H1 (cell line): ENCODE results near the gene PLCB3. TPM values are rescaled to one million over a fixed set of nuclear protein-coding genes. Genes with fewer than 3 reads are reported as not detected.

Experiments used
- CTCF ChIA-PET: fragments of 300-600 bp; sonication (Branson Sonifier 250); formaldehyde crosslinking; loops from one replicate; lab custom pipeline; 2021; ENCODE audit not compliant: partially characterized antibody; lab: Charles Lee
- POLR2A ChIA-PET: fragments of 300-600 bp; sonication (Branson Sonifier 250); formaldehyde crosslinking; loops from one replicate; lab custom pipeline; 2021; ENCODE audit warnings: inconsistent platforms; ENCODE audit not compliant: partially characterized antibody; lab: Charles Lee
- DNase-seq, 2 experiments: peaks; one replicate each; pipeline versions ENCODE4 v3.0.0 to v3.0.0-alpha.2; 2010 to 2022; ENCODE audit warnings: low spot score in 2 of 2, low read depth in 1 of 2, mixed read lengths in 1 of 2
- FAIRE-seq: peaks from 2 replicates; lab custom pipeline; 2011; peaks lifted over from hg19 to GRCh38; lab: Jason Lieb, UNC
- H2AFZ ChIP-seq: 2 replicates; pipeline ENCODE4 v1.8.1; 2012; ENCODE audit warnings: low read length, inconsistent platforms
- H2AK5ac ChIP-seq: 2 replicates; pipeline ENCODE4 v1.6.1; 2013; ENCODE audit warnings: low read depth, low read length
- H2BK120ac ChIP-seq: replicated peaks from 2 replicates; pipeline ENCODE3; 2013; ENCODE audit warnings: low read depth, low read length, inconsistent platforms
- H2BK12ac ChIP-seq: 2 replicates; pipeline ENCODE4 v1.6.1; 2013; ENCODE audit warnings: low read depth, low read length
- H2BK15ac ChIP-seq: 2 replicates; pipeline ENCODE4 v1.6.1; 2013; ENCODE audit warnings: low read length
- H2BK20ac ChIP-seq: 2 replicates; pipeline ENCODE4 v1.6.1; 2013; ENCODE audit warnings: low read length
- H2BK5ac ChIP-seq: 2 replicates; pipeline ENCODE4 v1.6.1; 2013; ENCODE audit warnings: low read depth, low read length
- H3K14ac ChIP-seq: 2 replicates; pipeline ENCODE4 v1.6.1; 2013; ENCODE audit warnings: inconsistent platforms; ENCODE audit not compliant: insufficient read length
- H3K18ac ChIP-seq: 2 replicates; pipeline ENCODE4 v1.6.1; 2013; ENCODE audit warnings: low read length; ENCODE audit errors: extremely low read depth
- H3K23ac ChIP-seq: 2 replicates; pipeline ENCODE4 v1.6.1; 2013; ENCODE audit warnings: inconsistent platforms; ENCODE audit not compliant: insufficient read length
- H3K23me2 ChIP-seq: 2 replicates; pipeline ENCODE4 v1.6.1; 2013; ENCODE audit warnings: low read depth, low read length
- H3K27ac ChIP-seq: 2 replicates; pipeline ENCODE4 v1.6.1; 2011; ENCODE audit warnings: low read depth, low read length, inconsistent platforms
- H3K27me3 ChIP-seq, 4 experiments: replicated peaks in 1 of 4; 1 replicate in 1 of 4; 2 replicates in 3 of 4; pipeline versions ENCODE4 v1.6.1 to v1.8.1; 2011 to 2013; ENCODE audit warnings: low read length in 3 of 4, mild to moderate bottlenecking in 3 of 4, inconsistent platforms in 2 of 4, mixed read lengths in 2 of 4, moderate library complexity in 1 of 4; ENCODE audit not compliant: control insufficient read depth in 3 of 4, insufficient read depth in 3 of 4; ENCODE audit errors: extremely low read depth in 1 of 4
- H3K36me3 ChIP-seq, 4 experiments: 2 replicates each; pipeline versions ENCODE4 v1.6.1 to v1.8.1; 2011 to 2013; ENCODE audit warnings: mild to moderate bottlenecking in 4 of 4, low read length in 3 of 4, moderate library complexity in 2 of 4, control low read depth in 1 of 4, inconsistent platforms in 1 of 4; ENCODE audit not compliant: insufficient read depth in 4 of 4, control insufficient read depth in 2 of 4
- H3K4ac ChIP-seq: replicated peaks from 2 replicates; pipeline ENCODE3; 2013; ENCODE audit warnings: low read length, low read depth, mixed read lengths, inconsistent platforms; ENCODE audit not compliant: insufficient read length
- H3K4me1 ChIP-seq, 4 experiments: replicated peaks in 1 of 4; 1 replicate in 1 of 4; 2 replicates in 3 of 4; pipeline versions ENCODE4 v1.6.1 to v1.8.1; 2011 to 2013; ENCODE audit warnings: low read length in 3 of 4, inconsistent platforms in 2 of 4, mixed read lengths in 1 of 4; ENCODE audit not compliant: insufficient read depth in 4 of 4, control insufficient read depth in 3 of 4
- H3K4me2 ChIP-seq, 2 experiments: 2 replicates each; pipeline versions ENCODE4 v1.6.1 to v1.8.1; 2011 to 2013; ENCODE audit warnings: low read depth in 2 of 2, low read length in 2 of 2, control low read depth in 1 of 2, inconsistent platforms in 1 of 2, mild to moderate bottlenecking in 1 of 2; ENCODE audit not compliant: insufficient read depth in 1 of 2
- H3K4me3 ChIP-seq, 4 experiments: fragments of 200-600, 300-600 bp in 1 of 4; sonication (generic), shearing (Covaris generic), sonication (Bioruptor Twin) in 1 of 4; 2 replicates each; pipeline versions ENCODE4 v1.5.1 to v1.8.1; 2011 to 2016; ENCODE audit warnings: low read length in 4 of 4, low read depth in 3 of 4, control low read depth in 2 of 4, inconsistent platforms in 2 of 4, mild to moderate bottlenecking in 2 of 4, mixed read lengths in 1 of 4, moderate library complexity in 1 of 4; ENCODE audit not compliant: insufficient read depth in 2 of 4; ENCODE audit errors: extremely low read depth in 1 of 4
- H3K56ac ChIP-seq: replicated peaks from 2 replicates; pipeline ENCODE3; 2013; ENCODE audit warnings: low read depth, mild to moderate bottlenecking, mixed read lengths, low read length, inconsistent platforms; ENCODE audit not compliant: insufficient read length
- H3K79me1 ChIP-seq: 2 replicates; pipeline ENCODE4 v1.6.1; 2013; ENCODE audit warnings: low read depth, low read length, control low read depth
- H3K79me2 ChIP-seq, 2 experiments: 2 replicates each; pipeline versions ENCODE4 v1.6.1 to v1.8.1; 2012 to 2013; ENCODE audit warnings: low read length in 2 of 2, mild to moderate bottlenecking in 2 of 2, inconsistent platforms in 1 of 2; ENCODE audit not compliant: insufficient read depth in 2 of 2, control insufficient read depth in 1 of 2
- H3K9ac ChIP-seq, 4 experiments: replicated peaks in 1 of 4; 1 replicate in 1 of 4; 2 replicates in 3 of 4; pipeline versions ENCODE4 v1.6.1 to v1.8.1; 2011 to 2013; ENCODE audit warnings: low read depth in 3 of 4, low read length in 3 of 4, control low read depth in 2 of 4, mild to moderate bottlenecking in 2 of 4, moderate library complexity in 2 of 4, inconsistent platforms in 1 of 4; ENCODE audit errors: extremely low read depth in 1 of 4
- H3K9me3 ChIP-seq, 2 experiments: 2 replicates each; pipeline versions ENCODE4 v1.6.1 to v1.8.1; 2012 to 2013; ENCODE audit warnings: mild to moderate bottlenecking in 2 of 2, moderate library complexity in 2 of 2, control low read depth in 1 of 2, inconsistent platforms in 1 of 2, low read depth in 1 of 2, low read length in 1 of 2, mixed read lengths in 1 of 2; ENCODE audit not compliant: insufficient read depth in 2 of 2
- H4K20me1 ChIP-seq, 2 experiments: replicated peaks in 1 of 2; 2 replicates each; pipeline versions ENCODE3 to v1.8.1; 2011 to 2013; ENCODE audit warnings: inconsistent platforms in 2 of 2, low read length in 2 of 2, mild to moderate bottlenecking in 1 of 2; ENCODE audit not compliant: insufficient read depth in 2 of 2, control insufficient read depth in 1 of 2
- H4K5ac ChIP-seq: 2 replicates; pipeline ENCODE4 v1.6.1; 2013; ENCODE audit warnings: low read length, low read depth, mixed read lengths, inconsistent platforms; ENCODE audit not compliant: insufficient read length
- H4K8ac ChIP-seq: 2 replicates; pipeline ENCODE4 v1.8.0; 2013; ENCODE audit warnings: mild to moderate bottlenecking, moderate library complexity, low read length, inconsistent platforms; ENCODE audit not compliant: insufficient read depth; ENCODE audit errors: extremely low read depth
- H4K91ac ChIP-seq: replicated peaks from 2 replicates; pipeline ENCODE3; 2013; ENCODE audit warnings: low read length, mixed read lengths, inconsistent platforms; ENCODE audit not compliant: insufficient read length
- HDAC2 ChIP-seq, 2 experiments: fragments of 300-600 bp in 1 of 2; sonication (generic) in 1 of 2; IDR thresholded peaks; 2 replicates each; pipeline ENCODE4 v1.6.1; 2011 to 2012; ENCODE audit warnings: low read depth in 2 of 2, low read length in 2 of 2, mild to moderate bottlenecking in 2 of 2, moderate library complexity in 2 of 2, borderline replicate concordance in 1 of 2, inconsistent platforms in 1 of 2
- SP1 ChIP-seq: IDR thresholded peaks from 2 replicates; pipeline ENCODE4 v1.6.1; 2011; ENCODE audit warnings: low read depth, low read length
- SP4 ChIP-seq: IDR thresholded peaks from 2 replicates; pipeline ENCODE4 v1.6.1; 2012; ENCODE audit warnings: low read length, inconsistent platforms
- WGBS, 2 experiments: shearing (Covaris generic) in 1 of 2; methylation state at CpG; one replicate each; pipeline versions ENCODE4 v1.1.6 to v1.1.7; 2013 to 2015; ENCODE audit warnings: low lambda C conversion rate in 2 of 2, mixed read lengths in 2 of 2, inconsistent platforms in 1 of 2, low coverage in 1 of 2, missing lambda C conversion rate in 1 of 2; ENCODE audit not compliant: insufficient replicate concordance in 2 of 2, insufficient coverage in 1 of 2, insufficient read length in 1 of 2; ENCODE audit errors: extremely low coverage in 1 of 2, missing lambda C conversion rate in 1 of 2; 5-methylcytosine and 5-hydroxymethylcytosine counted together
- polyA plus RNA-seq, 7 experiments: library from polyadenylated mRNA; depleted of rRNA in 3 of 7; stranded (reverse) in 5 of 7; unstranded in 2 of 7; fragments of >200 nt in 5 of 7; fragments of 200-250 nt in 2 of 7; gene quantifications; 1 replicate in 5 of 7; 2 replicates in 1 of 7; 4 replicates in 1 of 7; pipeline versions ENCODE4 v1.2.1 to v1.2.3, GENCODE V29; 2011 to 2013; ENCODE audit warnings: missing spikeins in 2 of 7, mixed read lengths in 2 of 7
- total RNA-seq: library from RNA; stranded (reverse); fragmentation: NEBNext Ultra II Directional; extraction: Animal tissue kit (Norgen Biotek cat#: 25700); gene quantifications from 2 replicates; pipeline ENCODE4 v1.2.1, GENCODE V29; 2021

PLCB3 gene
- total and polyA plus RNA-seq, 2 of the 8 experiments (the other 6 are each of a cell fraction or from before 2014, with no cell fraction given), result 47.2 to 104 TPM

DNA sequence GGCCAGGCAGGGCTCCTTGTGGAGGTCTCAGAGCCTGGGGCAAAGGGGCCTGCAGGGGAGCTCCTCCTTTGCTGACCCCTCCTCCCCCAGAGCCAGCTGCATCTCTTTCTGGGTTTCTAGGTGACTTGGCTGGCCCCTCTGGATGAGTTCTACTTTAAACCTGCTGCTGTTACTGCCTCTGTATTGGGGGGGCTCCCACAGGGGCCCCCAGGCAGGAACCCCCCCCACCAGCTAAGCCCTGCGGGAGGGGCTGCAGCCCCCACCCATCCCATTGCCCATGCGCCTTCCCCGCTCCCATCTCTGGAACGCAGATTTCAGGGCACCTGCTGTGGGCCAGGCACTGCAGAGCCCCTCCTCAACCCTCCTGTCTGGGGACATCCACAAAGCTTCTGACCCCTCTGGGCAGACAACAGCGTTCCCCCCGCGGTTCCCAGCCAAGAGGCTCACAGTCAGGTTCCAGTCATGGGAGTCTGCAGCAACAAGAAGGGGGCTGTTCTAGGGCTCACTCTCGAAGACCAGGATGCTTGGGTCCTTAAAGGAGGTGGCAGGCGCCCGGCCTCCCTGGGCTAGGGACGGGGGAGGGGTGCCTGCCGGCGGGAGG lies 815 bp upstream of the PLCB3 start:
- DNase-seq, result no peak
- no peak overlapping the region for H2BK120ac ChIP-seq
- peak overlapping the region; percentile 87 for H3K4ac ChIP-seq
- peak overlapping the region; percentile 73 to 99 for H3K4me2 ChIP-seq
- H2AFZ ChIP-seq, result no peak overlapping the region
- H4K20me1 ChIP-seq, result peaks cover 6 to 15% of the 10 kb centered on the region in 2 experiments
- peak overlapping the region; percentile 98 for H4K91ac ChIP-seq
- peak overlapping the region; percentile 75 for H4K5ac ChIP-seq
- H3K23ac ChIP-seq, result no peak overlapping the region
- peak overlapping the region; percentile 53; the same call in 1 of the 2 replicates for H2BK20ac ChIP-seq
- ChIA-PET POLR2A (interaction anchor here (0.7 to 13.1 kb wide), 21 partner anchors 8 to 272 kb away, joined by 3 to 352 read pairs (median 6); partner anchors contain the start of genes DNAJC4, ESRRA, FKBP2 and KCNK4), CTCF (interaction anchor here (0.6 to 10.0 kb wide), 27 partner anchors 9 to 402 kb away, joined by 3 to 102 read pairs (median 5); partner anchors contain the start of genes CATSPERZ, FERMT3, FKBP2 and NUDT22)
- H3K14ac ChIP-seq, result no peak overlapping the region
- H3K23me2 ChIP-seq, result peaks cover 18% of the 10 kb centered on the region
- H3K79me2 ChIP-seq, result peaks cover 6 to 31% of the 10 kb centered on the region in 2 experiments; a peak in 3 of 4 replicates
- peak overlapping the region; percentile 98 for H3K18ac ChIP-seq
- 0 out of 2 replicates have a peak overlapping the region, but pooled peaks have one; percentile 92 for H2AK5ac ChIP-seq
- peak overlapping the region; percentile 72; the same call in 1 of the 2 replicates for H3K27ac ChIP-seq
- H4K8ac ChIP-seq, result peak overlapping the region; percentile 76; the same call in 1 of the 2 replicates
- no peaks in the 10 kb centered on the region for H3K27me3 ChIP-seq
- H3K36me3 ChIP-seq, result peaks cover 2 to 12% (median 7%) of the 10 kb centered on the region in 4 experiments; a peak in 5 of 8 replicates
- H3K79me1 ChIP-seq, result peaks cover 7% of the 10 kb centered on the region
- no peak for TF ChIP-seq SP1
- TF ChIP-seq HDAC2 (IDR thresholded peaks at IDR 0.05; ENCODE audit: borderline replicate concordance in 1 of 2, low read depth in 2 of 2, low read length in 2 of 2), result no peak
- no peak for TF ChIP-seq SP4
- H3K4me1 ChIP-seq, result peaks cover 0 to 41% (median 35%) of the 10 kb centered on the region in 4 experiments; a peak in 6 of 7 replicates
- H2BK15ac ChIP-seq, result peak overlapping the region; percentile 99; the same call in 1 of the 2 replicates
- H3K9ac ChIP-seq, result peak overlapping the region in 2 of 4 experiments; percentile 67 to 76; a peak in 4 of 7 replicates
- H3K56ac ChIP-seq, result peak overlapping the region; percentile 78
- 2% methylated on average over 10 of the region's 13 CpGs; no CpG with 5 or more reads in 1 of the 2 experiments for WGBS, 2 experiments
- peak overlapping the region; percentile 93; the same call in 1 of the 2 replicates for H2BK5ac ChIP-seq
- H3K4me3 ChIP-seq, result peak overlapping the region; percentile 46 to 73 (median 55)
- no peak for FAIRE-seq
- no peaks in the 10 kb centered on the region for H3K9me3 ChIP-seq
- H2BK12ac ChIP-seq, result peak overlapping the region; percentile 99; the same call in 1 of the 2 replicates
